ENCODE measurements around the gene PDE6D.

DNA sequence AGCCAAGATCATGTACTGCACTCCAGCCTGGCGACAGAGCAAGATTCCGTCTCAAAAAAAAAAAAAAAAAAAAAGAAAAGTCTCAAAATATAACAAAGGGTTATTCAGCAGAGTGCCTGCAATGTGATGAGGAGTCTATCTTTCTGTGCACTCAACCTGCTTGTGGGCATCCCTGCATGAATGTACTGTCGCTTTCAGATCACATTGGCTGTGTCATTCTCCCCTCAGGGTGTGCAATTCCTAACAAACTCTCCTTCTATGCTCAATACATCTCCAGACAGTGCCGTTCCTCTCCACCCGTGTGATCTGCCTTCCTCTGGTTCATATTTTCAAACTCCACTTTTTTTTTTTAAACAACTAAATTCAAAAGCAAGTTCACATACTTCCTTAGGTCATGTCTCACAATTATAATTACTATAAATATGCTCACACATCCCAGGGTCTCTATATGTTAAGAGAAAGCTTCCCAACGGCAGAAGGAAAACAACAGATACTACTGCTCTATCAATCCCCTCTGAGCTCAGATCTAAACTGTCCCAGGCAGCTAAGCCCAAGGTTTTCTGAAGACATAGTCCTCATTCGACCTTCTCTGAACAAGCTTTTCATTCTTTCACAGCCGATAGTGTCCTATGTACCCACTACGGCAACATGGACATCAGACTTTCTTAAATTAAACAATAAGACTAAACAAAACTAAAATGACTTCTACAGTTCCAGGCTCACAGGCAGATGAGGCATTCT lies 37.5 kb downstream of the PDE6D start:
- no peak for TF ChIP-seq CEBPB (IDR thresholded peaks at IDR 0.05; ENCODE audit: low read depth, low read length)
- no peak for TF ChIP-seq CTCF (conservative IDR thresholded peaks at IDR 0.05; ENCODE audit: low read depth, low read length)
- TF ChIP-seq POLR2A (IDR thresholded peaks at IDR 0.05; ENCODE audit: low read depth, low read length): no peak
- TF ChIP-seq MAFK (IDR thresholded peaks at IDR 0.05; ENCODE audit: low read depth, low read length): no peak
- TF ChIP-seq BHLHE40 (IDR thresholded peaks at IDR 0.05; ENCODE audit: low read depth, low read length): no peak
- TF ChIP-seq MAZ (IDR thresholded peaks at IDR 0.05; ENCODE audit: borderline replicate concordance, low read depth, low read length): no peak
- TF ChIP-seq SMC3 (IDR thresholded peaks at IDR 0.05; ENCODE audit: low read depth, low read length): no peak
- no peak for TF ChIP-seq ELK1 (IDR thresholded peaks at IDR 0.05; ENCODE audit: borderline replicate concordance, low read depth, low read length)
- no peak for TF ChIP-seq NFE2L2 (IDR thresholded peaks at IDR 0.05; ENCODE audit: low read depth, low read length)
- TF ChIP-seq RCOR1 (IDR thresholded peaks at IDR 0.05; ENCODE audit: insufficient replicate concordance, low read length): no peak
- TF ChIP-seq RFX5 (IDR thresholded peaks at IDR 0.05; ENCODE audit: low read depth, low read length): no peak
- no peak for TF ChIP-seq MXI1 (IDR thresholded peaks at IDR 0.05; ENCODE audit: borderline replicate concordance, low read depth, low read length)

Data from IMR-90 (cell line).